ENCODE measurements around the gene TMEM175.

Gene TMEM175

GRCh38 chr4:946517-947471 is 14.5 kb downstream of the TMEM175 start:
- DNase-seq (ENCODE audit: low spot score) = no peak

GRCh38 chr4:947491-947971 is 15.3 kb downstream of the TMEM175 start:
- no peak for DNase-seq (ENCODE audit: low spot score)

GRCh38 chr4:948101-948935 is 16.1 kb downstream of the TMEM175 start:
- no peak for DNase-seq (ENCODE audit: low spot score)

- no peak for DNase-seq (ENCODE audit: low spot score)
Observed at GRCh38 chr4:948936-949300, 16.7 kb downstream of the TMEM175 start.

- no peak for DNase-seq (ENCODE audit: low spot score)
Observed at GRCh38 chr4:949656-950055, 17.4 kb downstream of the TMEM175 start.

- DNase-seq (ENCODE audit: low spot score) = no peak
Observed at GRCh38 chr4:950136-951020, 18.1 kb downstream of the TMEM175 start.

- no peak for DNase-seq (ENCODE audit: low spot score)
Observed at GRCh38 chr4:951186-951585, 18.9 kb downstream of the TMEM175 start.

- no peak for DNase-seq (ENCODE audit: low spot score)
Observed at GRCh38 chr4:951594-952468, 19.6 kb downstream of the TMEM175 start.

GRCh38 chr4:952881-953573 is 20.8 kb downstream of the TMEM175 start:
- no peak for DNase-seq (ENCODE audit: low spot score)

- DNase-seq (ENCODE audit: low spot score) = no peak
Observed at GRCh38 chr4:953574-953915, 21.3 kb downstream of the TMEM175 start.

- no peak for DNase-seq (ENCODE audit: low spot score)
Observed at GRCh38 chr4:954211-955020, 22.2 kb downstream of the TMEM175 start.

- DNase-seq (ENCODE audit: low spot score) = no peak
Observed at GRCh38 chr4:955161-955921, 23.1 kb downstream of the TMEM175 start.

GRCh38 chr4:955931-956381 is 23.7 kb downstream of the TMEM175 start:
- DNase-seq (ENCODE audit: low spot score) = no peak

- DNase-seq (ENCODE audit: low spot score) = no peak
Observed at GRCh38 chr4:956531-957230, 24.4 kb downstream of the TMEM175 start.

GRCh38 chr4:957231-957580 is 24.9 kb downstream of the TMEM175 start:
- no peak for DNase-seq (ENCODE audit: low spot score)

GRCh38 chr4:957581-958313 is 25.5 kb downstream of the TMEM175 start:
- DNase-seq (ENCODE audit: low spot score) = no peak

GRCh38 chr4:958314-958665 is 26.0 kb downstream of the TMEM175 start:
- DNase-seq (ENCODE audit: low spot score) = no peak

All from LoVo (cell line).